ENCODE results near the gene COL21A1.

The COL21A1 gene

DNA sequence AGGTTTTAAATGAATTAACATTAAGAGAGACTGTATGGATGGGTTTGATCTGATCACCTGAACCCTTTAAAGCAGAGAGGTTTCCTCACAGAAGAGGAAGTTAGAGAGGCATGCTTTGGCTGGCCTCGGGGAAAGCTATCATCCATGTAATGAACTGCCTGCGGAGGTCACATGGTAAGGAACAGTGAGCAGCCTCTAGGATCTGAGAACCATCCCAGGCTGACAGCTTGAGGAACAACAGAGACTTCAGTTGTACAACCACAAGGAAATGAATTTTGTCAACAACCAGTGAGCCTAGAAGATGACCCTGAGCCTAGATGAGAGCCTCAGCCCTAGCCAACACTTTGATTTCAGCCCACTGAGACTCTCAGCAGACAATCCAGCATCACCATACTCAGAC, 2.9 kb upstream of the COL21A1 start:
- no peak overlapping the region for H3K27ac ChIP-seq
- TF ChIP-seq, protein P1, sequence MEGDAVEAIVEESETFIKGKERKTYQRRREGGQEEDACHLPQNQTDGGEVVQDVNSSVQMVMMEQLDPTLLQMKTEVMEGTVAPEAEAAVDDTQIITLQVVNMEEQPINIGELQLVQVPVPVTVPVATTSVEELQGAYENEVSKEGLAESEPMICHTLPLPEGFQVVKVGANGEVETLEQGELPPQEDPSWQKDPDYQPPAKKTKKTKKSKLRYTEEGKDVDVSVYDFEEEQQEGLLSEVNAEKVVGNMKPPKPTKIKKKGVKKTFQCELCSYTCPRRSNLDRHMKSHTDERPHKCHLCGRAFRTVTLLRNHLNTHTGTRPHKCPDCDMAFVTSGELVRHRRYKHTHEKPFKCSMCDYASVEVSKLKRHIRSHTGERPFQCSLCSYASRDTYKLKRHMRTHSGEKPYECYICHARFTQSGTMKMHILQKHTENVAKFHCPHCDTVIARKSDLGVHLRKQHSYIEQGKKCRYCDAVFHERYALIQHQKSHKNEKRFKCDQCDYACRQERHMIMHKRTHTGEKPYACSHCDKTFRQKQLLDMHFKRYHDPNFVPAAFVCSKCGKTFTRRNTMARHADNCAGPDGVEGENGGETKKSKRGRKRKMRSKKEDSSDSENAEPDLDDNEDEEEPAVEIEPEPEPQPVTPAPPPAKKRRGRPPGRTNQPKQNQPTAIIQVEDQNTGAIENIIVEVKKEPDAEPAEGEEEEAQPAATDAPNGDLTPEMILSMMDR (conservative IDR thresholded peaks at IDR 0.05; ENCODE audit: low read depth, low read length) = no peak
- no peak overlapping the region for H3K4me2 ChIP-seq
- no peak overlapping the region for H2AFZ ChIP-seq (ENCODE audit: low read depth)
- H3K4me1 ChIP-seq (ENCODE audit: low read depth, poor library complexity, severe bottlenecking) = no peaks in the 10 kb centered on the region
- H3K4me3 ChIP-seq (IDR thresholded peaks at IDR 0.05; ENCODE audit: insufficient read depth, low read depth, low read length) = no peak overlapping the region
- no peaks in the 10 kb centered on the region for H3K79me2 ChIP-seq (ENCODE audit: insufficient read depth, low read depth)
- H3K9ac ChIP-seq = no peak overlapping the region
- H3K27me3 ChIP-seq (ENCODE audit: insufficient read depth, low read depth) = no peaks in the 10 kb centered on the region
- H4K20me1 ChIP-seq (ENCODE audit: insufficient read depth) = no peaks in the 10 kb centered on the region
- no peaks in the 10 kb centered on the region for H3K36me3 ChIP-seq (ENCODE audit: insufficient read depth)

DNA sequence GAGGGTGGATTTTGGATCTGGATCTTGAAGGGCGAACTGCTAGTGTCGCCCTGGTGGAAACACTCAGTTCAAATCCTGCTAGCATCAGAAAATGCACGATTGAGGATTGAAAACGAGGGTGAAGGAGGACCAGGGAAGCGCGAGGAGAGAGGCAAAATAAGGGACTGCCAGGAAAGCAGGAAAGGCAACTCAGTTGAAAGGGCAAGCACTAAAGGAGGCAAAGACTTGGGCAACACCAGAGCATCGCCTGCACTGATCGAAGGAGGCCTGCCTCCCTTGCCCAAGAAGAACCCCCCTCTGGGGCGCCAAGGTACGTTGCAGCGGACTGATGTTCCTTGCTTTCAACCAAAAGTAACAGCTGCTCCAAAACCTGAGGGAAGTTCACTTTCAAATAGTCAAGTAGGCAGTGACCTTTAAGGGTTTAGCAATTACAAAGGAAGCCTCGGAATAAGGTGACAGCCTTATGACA, 308 bp upstream of the COL21A1 start:
- Histone ChIP-seq H3K79me2 (ENCODE audit: insufficient read depth, low read depth) (no peaks in the 10 kb centered on the region), H3K4me2 (no peak overlapping the region), H3K9ac (no peak overlapping the region), H3K27me3 (ENCODE audit: insufficient read depth, low read depth) (no peaks in the 10 kb centered on the region), H3K27ac (no peak overlapping the region), H3K4me1 (ENCODE audit: low read depth, poor library complexity, severe bottlenecking) (no peaks in the 10 kb centered on the region), H3K36me3 (ENCODE audit: insufficient read depth) (no peaks in the 10 kb centered on the region), H4K20me1 (ENCODE audit: insufficient read depth) (no peaks in the 10 kb centered on the region), H2AFZ (ENCODE audit: low read depth) (no peak overlapping the region), H3K4me3 (IDR thresholded peaks at IDR 0.05; ENCODE audit: insufficient read depth, low read depth, low read length) (no peak overlapping the region)
- TF ChIP-seq, protein P1 (conservative IDR thresholded peaks at IDR 0.05; ENCODE audit: low read depth, low read length) = no peak

DNA sequence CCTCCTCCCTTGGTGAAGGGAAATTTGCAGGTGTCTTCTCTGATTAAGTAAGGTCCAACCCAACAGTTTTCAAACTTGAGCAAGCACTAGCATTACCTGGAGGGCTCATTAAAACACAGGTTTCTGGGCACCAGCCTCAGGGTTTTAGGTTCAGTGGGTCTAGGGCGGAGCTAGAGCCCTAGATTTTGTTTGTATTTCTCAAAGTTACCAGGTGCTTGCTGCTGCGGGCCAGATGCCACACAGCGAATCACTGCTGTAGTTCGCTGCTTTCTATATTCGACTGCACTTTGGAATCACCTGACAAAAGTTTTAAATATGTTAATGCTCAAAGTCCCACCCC, 869 bp downstream of the COL21A1 start:
- Histone ChIP-seq H3K4me2 (no peak overlapping the region), H3K79me2 (ENCODE audit: insufficient read depth, low read depth) (no peaks in the 10 kb centered on the region), H2AFZ (ENCODE audit: low read depth) (no peak overlapping the region), H3K4me3 (IDR thresholded peaks at IDR 0.05; ENCODE audit: insufficient read depth, low read depth, low read length) (no peak overlapping the region), H3K36me3 (ENCODE audit: insufficient read depth) (no peaks in the 10 kb centered on the region), H3K27ac (no peak overlapping the region), H3K9ac (no peak overlapping the region), H3K4me1 (ENCODE audit: low read depth, poor library complexity, severe bottlenecking) (no peaks in the 10 kb centered on the region), H4K20me1 (ENCODE audit: insufficient read depth) (no peaks in the 10 kb centered on the region), H3K27me3 (ENCODE audit: insufficient read depth, low read depth) (no peaks in the 10 kb centered on the region)
- TF ChIP-seq, protein P1 (conservative IDR thresholded peaks at IDR 0.05; ENCODE audit: low read depth, low read length) = no peak

DNA sequence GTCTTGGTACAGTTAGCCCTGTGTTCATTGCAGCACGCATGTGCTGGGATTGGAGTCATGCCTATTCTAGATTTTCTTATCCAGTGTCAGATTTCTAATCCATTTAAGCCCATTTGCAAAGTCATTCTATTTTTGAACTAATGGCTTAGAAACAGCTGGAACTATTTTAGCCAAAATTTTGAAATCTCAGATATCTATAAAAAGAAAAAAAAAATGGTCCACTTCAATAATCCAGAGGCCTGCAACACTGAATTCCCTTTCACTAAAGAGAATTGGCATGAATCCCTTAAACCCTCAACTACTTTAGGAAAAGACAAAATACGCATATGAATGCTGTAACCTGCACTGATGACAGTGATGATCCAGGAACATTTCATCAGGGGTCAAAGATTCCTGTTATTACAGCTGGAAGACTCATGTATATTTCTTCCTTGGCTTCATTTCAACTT, 1.5 kb downstream of the COL21A1 start:
- no peaks in the 10 kb centered on the region for H4K20me1 ChIP-seq (ENCODE audit: insufficient read depth)
- no peaks in the 10 kb centered on the region for H3K79me2 ChIP-seq (ENCODE audit: insufficient read depth, low read depth)
- H3K27me3 ChIP-seq (ENCODE audit: insufficient read depth, low read depth) = no peaks in the 10 kb centered on the region
- H3K9ac ChIP-seq = no peak overlapping the region
- TF ChIP-seq, protein P1 (conservative IDR thresholded peaks at IDR 0.05; ENCODE audit: low read depth, low read length) = no peak
- H3K4me3 ChIP-seq (IDR thresholded peaks at IDR 0.05; ENCODE audit: insufficient read depth, low read depth, low read length) = no peak overlapping the region
- H3K4me1 ChIP-seq (ENCODE audit: low read depth, poor library complexity, severe bottlenecking) = no peaks in the 10 kb centered on the region
- no peaks in the 10 kb centered on the region for H3K36me3 ChIP-seq (ENCODE audit: insufficient read depth)
- no peak overlapping the region for H3K27ac ChIP-seq
- H2AFZ ChIP-seq (ENCODE audit: low read depth) = no peak overlapping the region
- no peak overlapping the region for H3K4me2 ChIP-seq

All from KMS-11 (cell line).